Aorta (tissue), 5 donors: ENCODE measurements around the gene KIF14. TPM values are rescaled to one million over a fixed set of nuclear protein-coding genes. Genes with fewer than 3 reads are reported as not detected.
A peak's percentile ranks its signal among the peaks of the same experiment; 100 is the strongest.

Source experiments
- ATAC-seq: fragments of 200-7000 bp; cut with Tn5 transposase; one replicate; pipeline ENCODE4 v1.9.1; 2022; ENCODE audit warnings: moderate library complexity; ENCODE audit not compliant: low FRiP score
- DNase-seq, 2 donors: peaks; one replicate each; pipeline ENCODE4 v3.0.0-alpha.2; 2020
- H3K27ac ChIP-seq, 2 donors: one replicate each; pipeline ENCODE4 v1.5.1; 2013; ENCODE audit warnings: low read length in 2 of 2, mild to moderate bottlenecking in 2 of 2, moderate library complexity in 2 of 2, control low read depth in 1 of 2, inconsistent platforms in 1 of 2, low read depth in 1 of 2
- H3K27me3 ChIP-seq, 2 donors: one replicate each; pipeline ENCODE4 v1.6.1; 2013; ENCODE audit warnings: control low read depth in 1 of 2, low read length in 1 of 2, mild to moderate bottlenecking in 1 of 2, moderate library complexity in 1 of 2; ENCODE audit not compliant: insufficient read depth in 2 of 2, control insufficient read depth in 1 of 2
- H3K36me3 ChIP-seq, 2 donors: one replicate each; pipeline ENCODE4 v1.6.1; 2013; ENCODE audit warnings: control low read depth in 1 of 2, low read length in 1 of 2, mild to moderate bottlenecking in 1 of 2; ENCODE audit not compliant: insufficient read depth in 2 of 2, control insufficient read depth in 1 of 2
- H3K4me1 ChIP-seq, 2 donors: one replicate each; pipeline ENCODE4 v1.6.1; 2013; ENCODE audit warnings: low read length in 2 of 2, control low read depth in 1 of 2, mild to moderate bottlenecking in 1 of 2, moderate library complexity in 1 of 2; ENCODE audit not compliant: insufficient read depth in 2 of 2, control insufficient read depth in 1 of 2
- H3K4me3 ChIP-seq, 2 donors: one replicate each; pipeline ENCODE4 v1.5.1; 2013; ENCODE audit warnings: low read length in 2 of 2, control low read depth in 1 of 2, mild to moderate bottlenecking in 1 of 2
- H3K9me3 ChIP-seq: one replicate; pipeline ENCODE4 v1.6.1; 2013; ENCODE audit warnings: mild to moderate bottlenecking, low read length; ENCODE audit not compliant: control insufficient read depth
- WGBS, 2 donors: extraction: QIAGEN DNeasy Blood & Tissue Kit; methylation state at CpG; one replicate each; pipeline ENCODE4 v1.1.7; 2013; 5-methylcytosine and 5-hydroxymethylcytosine counted together
- intact Hi-C, 2 donors: fragments of 100-400 bp; cut with DNase I; formaldehyde crosslinking; loops; one replicate each; pipeline versions ENCODE4 v1.14.2 to v1.15.0; 2022
- polyA plus RNA-seq, 2 donors: library from polyadenylated mRNA; stranded (reverse); fragments of 200-250 nt; gene quantifications; one replicate each; pipeline ENCODE4 v1.2.3, GENCODE V29; 2013
- total RNA-seq, 2 donors: library from RNA; stranded (reverse); fragmentation: NEBNext Ultra II Directional; extraction: Animal tissue kit (Norgen Biotek cat#: 25700); gene quantifications; one replicate each; pipeline ENCODE4 v1.2.1, GENCODE V29; 2021
- donor health status: healthy with polysubstance abuse.
- donor health status: Bipolar disorder and iron deficiency.
- donor health status: DM: no; HTN: no; CAD: no.
- donor health status: DM: no; HTN: no; CAD: no.
- donor health status: DM: yes; HTN: yes; CAD: no.

Gene KIF14
- total and polyA plus RNA-seq, 4 donors = 0.13 to 0.60 (median 0.18) TPM

GRCh38 chr1:200626853-200627534, 6.4 kb upstream of the KIF14 start:
- 66 to 75% methylated on average over 5 of the region's 5 CpGs for WGBS, 2 donors
- Histone ChIP-seq H3K4me3 (no peak overlapping the region), H3K9me3 (no peaks in the 10 kb centered on the region), H3K4me1 (no peaks in the 10 kb centered on the region), H3K36me3 (no peaks in the 10 kb centered on the region), H3K27me3 (no peaks in the 10 kb centered on the region), H3K27ac (no peak overlapping the region)
- no peak for DNase-seq
- intact Hi-C loops = loop anchor here (10.0 kb wide), 2 partner anchors 208 to 488 kb away; partner anchors contain the start of gene CACNA1S (in 1 of the 2)
- no peak for ATAC-seq

DNA sequence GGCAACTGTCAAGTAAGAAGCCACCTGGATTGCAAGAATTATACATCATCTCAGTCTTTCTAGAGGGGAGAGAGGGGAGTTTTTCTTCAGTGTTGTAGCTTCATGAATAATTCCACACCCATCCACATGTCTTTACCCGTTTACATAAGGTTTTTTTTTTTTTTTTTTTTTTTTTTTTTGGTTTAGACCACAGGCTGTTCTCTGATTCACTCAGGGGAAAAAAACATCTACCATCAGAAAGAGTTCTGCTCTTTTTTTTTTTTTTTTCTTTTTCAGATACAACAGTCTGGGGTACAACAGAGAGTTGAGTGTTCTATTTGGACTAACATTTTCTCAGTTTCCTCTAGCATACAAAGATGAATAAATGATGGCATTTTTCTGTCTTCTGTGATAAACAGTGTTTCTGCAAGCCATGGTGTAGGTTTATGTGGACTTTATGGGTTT, 4.9 kb upstream of the KIF14 start:
- 13 to 29% methylated on average over 1 of the region's 1 CpG for WGBS, 2 donors
- DNase-seq (no peak), ATAC-seq (no peak)
- H3K4me1 ChIP-seq = no peaks in the 10 kb centered on the region
- H3K4me3 ChIP-seq = no peak overlapping the region
- H3K9me3 ChIP-seq = no peaks in the 10 kb centered on the region
- no peaks in the 10 kb centered on the region for H3K27me3 ChIP-seq
- H3K36me3 ChIP-seq = no peaks in the 10 kb centered on the region
- intact Hi-C loops = loop anchor here (10.0 kb wide), 2 partner anchors 209 to 489 kb away; partner anchors contain the start of gene CACNA1S (in 1 of the 2)
- H3K27ac ChIP-seq = no peak overlapping the region

DNA sequence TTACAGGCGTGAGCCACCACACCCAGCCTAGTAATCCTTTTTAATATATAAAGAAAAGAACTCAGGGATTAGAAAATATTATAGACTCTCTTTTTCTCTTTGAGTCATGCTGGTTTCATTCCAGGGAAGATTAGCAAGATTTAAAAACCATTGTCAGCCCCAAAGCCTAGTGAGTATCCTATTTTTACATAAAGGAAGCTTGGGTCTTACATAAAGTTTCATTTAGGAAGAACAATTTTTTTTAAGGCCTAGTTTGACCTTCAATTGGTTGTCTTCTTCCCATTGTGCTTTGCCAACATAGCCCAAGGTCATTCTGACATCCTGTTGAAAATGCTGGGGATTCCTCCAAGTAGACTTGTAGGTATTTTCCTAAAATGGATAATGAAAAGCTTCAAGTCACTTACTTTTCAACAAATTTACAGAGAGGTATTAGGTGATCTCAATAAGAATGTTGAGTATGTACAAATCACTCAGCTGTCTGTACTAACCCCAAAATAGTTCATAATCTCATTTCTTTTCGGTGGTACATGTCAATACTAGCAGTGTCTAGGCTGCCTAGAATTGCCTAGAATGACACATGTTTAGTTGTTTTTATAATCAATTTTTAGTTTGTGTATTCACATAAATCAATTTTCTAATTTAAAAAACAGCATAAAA, 4.3 kb upstream of the KIF14 start:
- no peaks in the 10 kb centered on the region for H3K36me3 ChIP-seq
- no peak overlapping the region for H3K4me3 ChIP-seq
- ATAC-seq (no peak), DNase-seq (no peak)
- no peaks in the 10 kb centered on the region for H3K4me1 ChIP-seq
- H3K27ac ChIP-seq = no peak overlapping the region
- no peaks in the 10 kb centered on the region for H3K27me3 ChIP-seq
- intact Hi-C loops = loop anchor here (5.0 to 10.0 kb wide), 4 partner anchors 42 to 490 kb away; partner anchors contain the start of genes DDX59 (in 2 of the 2), CACNA1S (in 1 of the 2) and CAMSAP2 (in 1 of the 2)
- WGBS, 2 donors = 78 to 85% methylated on average over 2 of the region's 2 CpGs
- no peaks in the 10 kb centered on the region for H3K9me3 ChIP-seq

- DNase-seq (no peak), ATAC-seq (no peak)
- no peak overlapping the region for H3K27ac ChIP-seq
- H3K4me1 ChIP-seq = no peaks in the 10 kb centered on the region
- peak overlapping the region in 1 of 2 donors; percentile 56 for H3K4me3 ChIP-seq
- no peaks in the 10 kb centered on the region for H3K36me3 ChIP-seq
- no peaks in the 10 kb centered on the region for H3K9me3 ChIP-seq
- WGBS, 2 donors = 8 to 10% methylated on average over 6 of the region's 6 CpGs
- H3K27me3 ChIP-seq = no peaks in the 10 kb centered on the region
- intact Hi-C loops = loop anchor here (2.0 to 10.0 kb wide), 5 partner anchors 47 to 495 kb away; partner anchors contain the start of genes DDX59 (in 2 of the 2), CACNA1S (in 1 of the 2) and CAMSAP2 (in 1 of the 2)
Measured at GRCh38 chr1:200619894-200620272, 668 bp downstream of the KIF14 start.

DNA sequence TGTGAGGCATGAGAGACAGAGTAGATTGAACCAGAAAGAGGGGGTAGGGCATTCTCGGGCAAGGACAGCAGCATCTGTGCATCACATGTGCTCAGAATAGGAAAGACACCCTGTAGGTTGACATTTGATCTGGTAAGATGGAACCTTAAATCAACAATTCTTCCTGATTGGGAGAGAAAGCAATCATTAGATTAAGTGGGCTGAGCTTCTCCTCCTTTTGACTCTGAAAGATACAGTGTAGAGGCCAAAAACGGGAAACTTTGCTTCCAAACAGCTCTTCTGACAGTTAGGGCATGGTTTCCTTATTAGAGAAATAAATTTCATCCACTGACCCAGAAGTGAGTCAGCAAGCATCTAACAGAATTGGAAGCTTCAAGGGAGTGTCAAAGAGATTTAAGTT, 9.7 kb downstream of the KIF14 start:
- H3K4me3 ChIP-seq = no peak overlapping the region
- no peaks in the 10 kb centered on the region for H3K27me3 ChIP-seq
- no peaks in the 10 kb centered on the region for H3K9me3 ChIP-seq
- WGBS, 2 donors = 54 to 62% methylated on average over 2 of the region's 2 CpGs
- ATAC-seq (no peak), DNase-seq (no peak)
- intact Hi-C loops = no loop called here
- H3K4me1 ChIP-seq = no peaks in the 10 kb centered on the region
- H3K36me3 ChIP-seq = no peaks in the 10 kb centered on the region
- H3K27ac ChIP-seq = no peak overlapping the region

DNA sequence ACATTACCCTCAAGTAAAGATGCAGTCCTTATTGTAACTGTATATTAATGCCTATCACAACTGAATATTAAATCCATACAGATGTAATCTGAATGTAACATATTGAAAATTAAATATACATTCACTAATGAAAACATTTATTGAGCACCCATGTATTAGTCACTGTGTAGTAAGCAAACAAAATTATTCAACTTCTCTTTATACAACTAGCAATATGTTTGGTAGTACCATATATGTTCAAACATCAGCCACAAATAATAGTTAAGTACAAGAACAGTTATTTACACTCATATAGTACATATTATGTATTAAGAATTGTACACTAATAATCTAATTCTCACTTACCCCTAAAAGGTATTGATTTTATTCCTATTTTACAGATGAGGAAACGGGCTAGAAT, 17.9 kb downstream of the KIF14 start:
- ATAC-seq = no peak
- WGBS, 2 donors = 91 to 99% methylated on average over 1 of the region's 1 CpG
- Histone ChIP-seq H3K27me3 (no peaks in the 10 kb centered on the region), H3K9me3 (no peaks in the 10 kb centered on the region), H3K27ac (no peak overlapping the region), H3K4me1 (no peaks in the 10 kb centered on the region), H3K4me3 (no peak overlapping the region), H3K36me3 (no peaks in the 10 kb centered on the region)
- no peak for DNase-seq
- intact Hi-C loops = no loop called here

- Histone ChIP-seq H3K4me3 (no peak overlapping the region), H3K27me3 (no peaks in the 10 kb centered on the region), H3K27ac (no peak overlapping the region), H3K9me3 (no peaks in the 10 kb centered on the region), H3K36me3 (no peaks in the 10 kb centered on the region), H3K4me1 (no peaks in the 10 kb centered on the region)
- WGBS, 2 donors = 86 to 94% methylated on average over 1 of the region's 1 CpG
- intact Hi-C loops = no loop called here
- DNase-seq (no peak), ATAC-seq (no peak)
Measured at GRCh38 chr1:200590001-200590400, 30.6 kb downstream of the KIF14 start.

- H3K27ac ChIP-seq = no peak overlapping the region
- H3K36me3 ChIP-seq = no peaks in the 10 kb centered on the region
- no peaks in the 10 kb centered on the region for H3K27me3 ChIP-seq
- H3K4me3 ChIP-seq = no peak overlapping the region
- DNase-seq (no peak), ATAC-seq (peak; percentile 60)
- H3K4me1 ChIP-seq = no peaks in the 10 kb centered on the region
- intact Hi-C loops = no loop called here
- no peaks in the 10 kb centered on the region for H3K9me3 ChIP-seq
Measured at GRCh38 chr1:200588698-200589097, 31.9 kb downstream of the KIF14 start.

- H3K27ac ChIP-seq = no peak overlapping the region
- intact Hi-C loops = no loop called here
- no peaks in the 10 kb centered on the region for H3K27me3 ChIP-seq
- DNase-seq (no peak), ATAC-seq (no peak)
- H3K4me3 ChIP-seq = no peak overlapping the region
- H3K36me3 ChIP-seq = no peaks in the 10 kb centered on the region
- H3K4me1 ChIP-seq = no peaks in the 10 kb centered on the region
- 95% methylated on average over 1 of the region's 1 CpG for whole genome bisulfite sequencing, 2 donors
- no peaks in the 10 kb centered on the region for H3K9me3 ChIP-seq
Measured at GRCh38 chr1:200564319-200564718, 56.2 kb downstream of the KIF14 start.
